GM19395 (cell line): ENCODE data around the gene IWS1.
"Not testable (repeated sequence)": the region's sequence is repeated elsewhere in the genome, so short reads cannot be mapped to it uniquely, and the experiment has no call there.

ENCODE experiments used
- ATAC-seq: cut with Tn5 transposase; IDR thresholded peaks from one replicate; pipeline ENCODE4 v1.9.1; 2021; ENCODE audit warnings: mild to moderate bottlenecking, moderate library complexity; ENCODE audit not compliant: unreplicated experiment

The IWS1 gene

DNA sequence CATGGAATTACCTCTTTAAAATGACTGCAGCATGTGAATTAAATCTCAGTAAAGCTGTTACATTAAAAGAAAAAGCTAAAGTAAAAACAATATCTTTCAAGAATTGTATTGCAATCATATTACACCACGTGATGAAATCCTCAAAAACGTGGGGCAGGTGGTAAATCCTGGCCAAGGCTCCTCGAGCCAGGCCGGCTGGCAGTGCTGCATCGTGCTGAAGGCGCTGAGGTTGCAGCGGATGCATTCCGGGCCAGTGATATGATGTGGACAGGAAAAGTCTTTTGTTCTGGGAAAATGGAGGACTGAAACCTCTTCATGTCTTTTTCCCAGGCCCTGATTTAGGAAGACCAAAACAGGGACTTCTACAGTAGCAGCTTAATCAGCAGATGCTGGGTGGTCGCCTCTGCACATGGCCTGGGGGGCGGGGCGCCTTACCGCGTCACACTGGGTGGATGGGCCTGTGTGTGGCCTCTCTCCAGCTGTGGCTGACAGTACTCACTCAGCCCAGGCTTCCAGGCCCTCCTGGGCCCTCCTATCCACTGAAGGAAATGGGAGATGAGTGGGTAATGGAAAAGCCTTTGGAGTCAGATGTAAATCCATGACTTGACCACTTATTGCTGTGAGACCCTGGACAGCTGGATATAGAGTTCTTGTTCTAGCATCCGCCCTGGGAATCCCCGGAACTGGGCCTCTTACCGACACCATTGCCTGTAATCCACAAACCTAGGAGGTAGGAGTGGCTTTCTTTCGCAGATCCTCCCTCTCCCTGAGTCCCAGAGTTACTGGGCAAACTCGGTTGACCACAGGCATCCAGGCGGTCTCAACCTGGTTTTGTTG lies 62.9 kb downstream of the IWS1 start:
- ATAC-seq: no peak

DNA sequence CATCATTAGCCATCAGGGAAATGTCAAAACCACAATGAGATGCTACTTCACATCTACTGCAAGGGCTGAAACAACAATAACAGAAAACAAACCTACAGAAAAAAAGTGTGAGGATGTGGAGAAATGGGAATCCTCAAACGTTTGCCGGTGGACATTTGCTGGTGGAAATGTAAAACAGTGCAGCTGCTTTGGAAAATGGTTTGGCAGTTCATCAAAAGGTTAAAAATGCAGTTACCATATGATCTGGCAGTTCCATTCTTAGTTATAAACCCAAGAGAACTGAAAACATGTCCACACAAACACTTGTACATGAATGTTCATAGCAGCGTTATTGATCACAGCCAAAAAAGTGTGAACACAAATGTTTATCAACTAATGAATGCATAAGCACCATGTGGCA lies 63.8 kb downstream of the IWS1 start:
- ATAC-seq: no peak

DNA sequence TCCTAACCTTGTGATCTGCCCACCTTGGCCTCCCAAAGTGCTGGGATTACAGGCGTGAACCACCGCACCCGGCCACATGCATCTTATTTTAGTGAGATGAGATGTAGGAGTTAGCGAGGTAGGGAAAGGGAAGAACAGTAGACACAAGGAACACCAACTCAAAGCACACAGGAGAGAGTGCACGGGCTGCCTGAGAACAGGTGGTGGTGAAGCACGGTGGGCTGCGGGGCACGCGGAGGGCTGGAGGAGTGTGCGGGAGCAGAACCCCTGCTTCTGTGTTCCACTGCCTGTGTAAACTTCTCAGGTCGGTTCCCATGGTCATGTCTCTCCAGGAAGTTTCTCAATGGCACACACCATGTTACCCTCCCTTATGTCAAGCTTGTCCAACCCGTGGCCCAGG lies 69.3 kb downstream of the IWS1 start:
- ATAC-seq: no peak

DNA sequence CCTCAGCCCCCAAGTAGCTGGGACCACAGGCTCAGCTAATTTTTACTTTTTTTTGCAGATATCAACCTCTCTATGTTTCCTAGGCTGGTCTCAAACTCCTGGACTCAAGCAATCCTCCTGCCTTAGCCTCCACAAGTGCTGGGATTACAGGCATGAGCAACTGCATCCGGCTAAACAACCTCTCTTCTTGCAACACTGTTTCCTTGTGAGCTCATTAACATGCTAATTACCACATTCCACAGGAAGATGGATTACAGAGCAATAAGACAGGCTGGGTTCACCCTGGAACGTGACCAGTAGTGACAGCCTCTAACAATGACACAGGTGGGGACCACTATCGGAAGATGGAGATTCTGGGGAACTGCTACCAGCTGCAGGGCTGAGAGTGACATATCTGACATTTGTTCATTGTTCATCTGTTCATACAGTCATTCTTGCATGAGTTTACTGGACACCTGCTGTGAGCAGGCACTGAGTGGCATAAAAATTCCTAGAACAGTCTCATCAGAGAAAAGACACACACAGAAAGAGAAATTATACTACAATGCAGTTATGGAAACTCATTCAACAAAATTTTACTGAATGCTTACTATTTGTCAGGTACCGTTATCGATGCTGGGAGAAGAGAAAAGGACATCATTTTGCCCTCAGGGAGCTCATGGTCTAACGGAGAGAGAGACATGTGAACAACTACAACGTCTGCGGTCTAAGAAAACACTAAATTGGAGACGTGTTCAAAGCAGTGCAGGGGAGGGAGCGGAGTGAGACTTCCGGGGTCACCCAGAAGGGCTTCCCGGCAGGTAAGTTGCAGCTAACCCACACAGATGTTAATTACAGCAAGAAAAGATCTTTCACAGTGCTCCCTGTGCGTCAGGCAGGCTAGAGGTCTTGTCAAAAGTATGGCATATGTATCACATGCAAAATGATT lies 70.5 kb downstream of the IWS1 start:
- ATAC-seq: no peak

DNA sequence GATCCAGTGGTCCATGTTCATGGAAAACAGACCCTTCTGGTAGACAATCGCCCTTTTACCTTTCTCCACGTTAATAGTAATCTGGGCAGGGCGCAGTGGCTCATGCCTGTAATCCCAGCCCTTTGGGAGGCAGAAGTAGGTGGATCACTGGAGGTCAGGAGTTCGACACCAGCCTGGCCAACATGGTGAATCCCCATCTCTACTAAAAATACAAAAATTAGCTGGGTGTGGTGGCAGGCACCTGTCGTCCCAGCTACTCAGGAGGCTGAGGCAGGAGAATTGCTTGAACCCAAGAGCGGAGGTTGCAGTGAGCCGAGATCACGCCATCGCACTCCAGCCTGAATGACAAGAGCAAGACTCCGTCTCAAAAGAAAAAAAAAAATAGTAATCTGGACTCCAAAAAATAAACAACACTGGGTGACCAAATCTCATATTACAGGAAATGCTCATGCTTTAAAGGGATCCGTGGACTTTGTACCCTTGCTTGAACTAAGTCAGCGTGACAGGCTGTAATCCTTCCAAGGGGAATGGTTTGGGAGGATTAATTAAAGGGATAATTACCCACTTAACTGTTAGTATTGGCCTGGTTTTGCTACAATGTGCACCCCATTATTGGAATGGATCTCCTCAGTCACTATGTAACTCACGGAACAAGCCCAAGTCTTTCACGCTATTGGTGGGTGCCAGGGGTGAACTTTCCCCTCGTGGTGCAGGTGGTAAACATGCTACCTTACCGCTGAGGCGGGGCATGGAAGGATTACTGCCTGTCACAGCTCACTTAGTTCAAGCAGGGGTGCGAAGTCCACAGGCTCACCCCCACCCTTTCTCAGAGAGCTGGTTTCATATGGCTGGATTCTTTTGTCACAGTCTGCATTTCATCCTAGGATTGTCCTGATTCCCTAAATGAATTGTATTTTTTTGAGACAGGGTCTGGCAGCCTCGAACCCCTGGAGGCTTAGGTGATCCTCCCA lies 71.4 kb downstream of the IWS1 start:
- ATAC-seq: no peak

DNA sequence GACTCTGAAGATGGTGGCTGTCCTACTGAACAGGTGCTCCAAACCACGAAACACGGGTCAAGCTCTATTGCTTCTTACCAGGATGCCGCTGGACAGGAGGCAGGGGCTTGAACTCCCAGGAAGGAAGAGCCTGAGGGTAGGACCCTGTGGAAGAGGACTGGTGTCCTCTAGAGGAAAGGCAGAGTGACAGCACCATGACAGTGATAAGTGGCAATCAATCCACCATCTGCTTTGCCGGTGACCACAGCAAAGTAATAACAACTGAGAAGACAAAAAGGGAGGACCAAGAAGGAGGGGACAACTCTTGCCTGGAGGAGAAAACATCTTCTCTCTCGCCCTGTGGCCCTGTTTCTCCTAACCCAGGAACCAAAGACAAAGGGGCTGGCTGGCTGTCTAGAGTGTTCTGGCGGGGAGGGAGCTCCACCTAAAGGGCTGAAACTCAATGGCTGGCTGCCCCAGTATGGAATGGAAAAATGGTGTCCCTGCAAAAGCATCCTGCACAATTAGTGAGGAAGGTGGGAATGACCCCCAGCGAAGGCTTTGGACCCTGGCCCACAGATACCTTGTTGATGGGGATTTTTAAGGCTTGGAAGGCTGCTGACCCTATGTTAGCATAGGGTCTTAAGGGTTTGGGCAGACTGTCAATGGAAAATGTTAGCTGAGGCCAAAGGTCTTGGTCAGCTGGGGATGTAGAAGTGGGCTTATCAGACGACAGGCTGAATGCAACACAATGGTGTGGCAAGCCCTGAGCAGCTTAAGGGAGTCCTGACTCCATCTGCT lies 72.7 kb downstream of the IWS1 start:
- no peak for ATAC-seq

DNA sequence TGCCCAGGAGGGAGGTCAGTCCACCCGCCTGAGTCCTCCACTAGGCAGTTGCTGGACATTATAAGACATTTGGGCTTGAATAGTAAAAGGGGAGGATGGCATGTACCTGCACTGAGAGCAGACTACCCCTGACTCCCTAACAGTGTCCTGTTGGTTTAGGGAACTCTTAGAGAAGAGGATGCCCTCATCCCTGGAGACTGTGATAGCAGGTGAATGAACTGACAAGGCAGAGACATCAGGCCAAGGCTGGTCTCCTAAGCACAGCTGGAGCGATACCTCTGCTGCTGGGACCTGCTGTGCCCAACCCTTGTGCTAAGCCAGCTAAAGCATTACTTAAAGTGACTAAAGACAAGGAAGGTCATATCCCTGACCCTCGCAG lies 73.3 kb downstream of the IWS1 start:
- no peak for ATAC-seq

DNA sequence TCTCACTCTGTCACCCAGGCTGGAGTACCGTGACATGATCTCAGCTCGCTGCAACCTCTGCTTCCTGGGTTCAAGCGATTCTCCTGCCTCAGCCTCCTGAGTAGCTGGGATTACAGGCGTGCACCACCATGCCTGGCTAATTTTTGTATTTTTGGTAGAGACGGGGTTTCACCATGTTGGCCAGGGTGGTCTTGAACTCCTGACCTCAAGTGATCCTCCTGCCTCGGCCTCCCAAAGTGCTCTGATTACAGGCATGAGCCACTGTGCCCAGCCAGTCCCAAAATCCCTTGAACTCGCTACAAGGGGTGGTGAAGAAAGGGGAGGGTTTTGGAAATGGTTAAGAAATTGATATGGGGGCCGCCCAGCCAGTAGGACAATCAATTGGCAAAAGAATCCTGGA lies 73.9 kb downstream of the IWS1 start:
- ATAC-seq: not testable (repeated sequence)

DNA sequence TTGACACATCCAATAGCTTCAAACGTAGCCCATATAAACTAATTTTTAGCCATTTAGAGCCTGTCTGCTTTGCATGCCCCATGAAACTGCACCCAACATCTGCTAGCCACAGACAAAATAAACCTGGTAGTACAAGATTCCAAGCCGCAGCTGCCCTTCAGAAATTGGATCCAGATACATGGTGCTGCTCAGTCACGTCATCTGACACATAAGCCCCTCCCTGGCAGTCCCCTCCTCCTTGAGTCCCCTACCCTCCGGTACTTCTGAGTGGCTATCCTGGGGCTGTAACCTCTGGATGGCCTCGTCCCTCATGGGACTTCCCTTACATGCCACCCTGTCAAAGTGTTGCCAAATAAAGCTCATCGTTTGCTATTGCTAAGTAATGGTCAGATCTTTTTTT lies 74.3 kb downstream of the IWS1 start:
- ATAC-seq: no peak

DNA sequence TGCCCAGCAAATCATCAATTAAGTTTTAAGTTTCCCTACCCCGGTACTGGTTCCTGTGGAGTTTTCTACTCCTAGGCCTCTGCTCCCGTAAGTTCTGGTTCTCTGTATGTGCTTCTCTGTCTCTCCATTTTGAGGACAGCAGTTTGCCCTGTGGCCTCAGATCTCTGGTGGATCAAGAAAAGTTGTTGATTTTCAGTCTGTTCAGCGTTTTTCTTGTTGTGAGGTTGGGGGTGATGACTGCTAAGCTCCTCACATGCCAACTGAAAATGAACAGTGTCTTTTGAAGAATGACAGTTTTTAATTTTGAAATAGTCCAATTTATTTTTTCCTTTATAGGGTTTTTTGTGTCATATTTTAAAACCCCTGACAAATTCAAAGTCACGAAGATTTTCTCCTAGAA lies 76.4 kb downstream of the IWS1 start:
- ATAC-seq: no peak

DNA sequence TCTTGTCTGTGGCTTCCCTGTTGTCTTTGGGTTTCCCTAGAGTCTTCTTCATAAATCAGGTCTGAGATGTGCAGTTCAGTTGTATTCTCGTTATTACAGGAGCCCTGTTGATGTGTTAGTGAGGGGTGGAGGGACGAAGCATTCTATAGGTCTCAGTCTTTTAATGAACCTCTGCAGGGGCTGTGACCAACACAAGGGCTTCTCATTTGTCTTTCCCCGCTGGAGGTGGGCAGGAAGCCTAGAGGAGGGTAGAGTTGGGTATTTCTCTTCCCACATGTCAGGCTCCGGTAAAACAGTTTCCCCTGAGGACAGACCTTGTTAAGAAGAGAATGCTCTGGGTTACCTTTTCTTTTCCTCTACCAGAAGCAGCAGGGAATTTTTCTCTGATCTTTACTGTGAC lies 76.9 kb downstream of the IWS1 start:
- ATAC-seq: no peak

DNA sequence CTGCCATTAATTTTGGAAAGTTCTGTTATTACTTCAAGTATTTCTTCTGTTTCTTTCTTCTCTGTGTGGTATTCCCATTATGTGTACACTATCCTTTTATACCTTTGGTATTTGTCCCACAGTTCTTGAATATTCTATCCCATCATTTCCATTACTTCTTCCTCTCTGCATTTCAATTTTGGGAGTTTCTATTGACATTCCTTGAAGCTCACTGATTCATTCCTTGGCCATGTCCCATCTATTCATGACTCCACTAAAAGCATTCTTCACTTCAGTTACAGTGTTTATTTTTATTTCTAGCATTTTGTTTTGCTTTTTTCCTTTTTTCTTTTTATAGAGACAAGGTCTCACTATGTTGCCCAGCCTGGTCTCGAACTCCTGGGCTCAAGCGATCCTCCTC lies 77.8 kb downstream of the IWS1 start:
- ATAC-seq: no peak

DNA sequence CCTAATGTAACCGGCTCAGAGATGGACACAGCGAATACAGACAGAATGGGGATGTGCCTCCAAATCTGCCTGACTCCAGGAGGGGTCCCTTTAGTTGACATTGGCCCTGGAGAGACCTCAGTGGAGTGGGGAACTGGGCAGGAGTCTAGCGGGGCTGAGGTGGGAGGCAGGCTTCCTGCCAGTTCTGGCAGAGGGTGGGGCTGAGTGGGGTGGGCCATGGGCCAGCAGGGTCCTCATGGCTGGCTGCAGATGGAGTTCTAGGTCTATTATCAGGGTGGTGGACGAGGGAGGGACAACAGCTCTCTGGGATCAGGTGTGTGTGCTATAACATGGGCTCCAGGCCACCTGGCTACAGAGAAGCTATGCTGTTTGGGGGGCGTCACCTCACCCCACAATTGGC lies 86.9 kb downstream of the IWS1 start:
- no peak for ATAC-seq

DNA sequence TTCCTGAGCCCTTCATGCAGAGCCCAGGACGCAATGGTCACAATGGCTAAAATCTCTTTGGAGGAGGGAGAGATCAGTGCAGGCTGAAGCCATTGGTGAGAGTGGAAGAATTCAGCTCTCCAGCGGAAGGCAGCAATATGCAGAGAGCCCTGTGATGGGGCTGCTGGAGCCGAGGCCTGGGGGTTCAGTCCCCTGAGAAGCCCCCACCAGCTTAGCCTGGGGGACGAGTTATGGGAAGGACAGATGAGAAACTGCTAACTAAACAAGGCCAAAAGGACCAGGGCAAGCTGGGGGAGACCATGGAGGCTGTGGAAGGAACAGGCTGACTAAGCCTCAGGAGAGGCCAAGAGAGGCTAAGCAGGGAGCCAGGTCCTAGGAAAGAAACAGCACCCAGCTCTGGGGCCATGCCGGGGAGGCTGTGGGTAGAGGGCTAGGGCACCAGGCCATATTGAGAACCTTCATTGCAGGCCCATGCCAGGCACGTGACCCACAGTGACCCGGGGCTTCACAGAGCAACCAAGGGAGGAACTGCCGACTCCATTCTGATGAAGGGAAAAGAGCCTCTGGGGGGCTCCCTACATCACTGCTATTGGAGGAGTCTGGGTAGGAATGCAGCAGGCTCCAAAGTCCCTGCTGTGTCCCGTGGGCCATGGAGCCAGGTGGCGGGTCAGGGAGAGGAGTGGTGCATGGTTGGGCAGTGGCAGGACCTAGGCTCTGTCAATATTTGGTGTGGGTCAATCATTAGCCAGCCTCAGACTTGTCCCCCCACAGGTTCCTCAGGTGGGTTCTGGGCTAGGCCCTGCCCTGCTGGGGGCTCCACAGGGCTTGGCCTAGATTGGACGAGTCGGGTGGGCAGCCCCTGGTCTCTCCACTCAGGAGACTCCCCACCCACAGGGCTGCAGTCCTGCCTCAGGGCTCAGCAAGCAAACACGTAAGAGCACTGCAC lies 88.2 kb downstream of the IWS1 start:
- ATAC-seq: no peak

DNA sequence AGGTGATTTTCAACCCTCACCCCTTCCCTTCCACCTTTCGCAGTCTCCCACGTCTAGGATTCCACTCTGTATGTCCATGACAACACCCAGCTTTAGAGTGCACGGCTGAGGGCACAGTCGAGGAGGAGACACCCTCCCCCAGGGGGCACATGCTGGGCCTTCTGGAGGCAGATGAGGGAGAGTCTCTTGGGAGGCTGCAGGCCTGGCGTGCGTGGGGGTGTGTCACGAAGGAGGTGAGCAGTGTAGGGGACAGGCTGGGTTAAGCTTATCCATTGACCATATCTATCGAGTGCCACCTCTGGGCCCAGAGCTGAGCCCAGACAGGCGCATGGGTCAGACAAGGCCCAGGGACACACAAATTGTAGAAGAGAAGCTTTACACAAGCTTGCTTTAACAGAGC lies 89.2 kb downstream of the IWS1 start:
- ATAC-seq: no peak

DNA sequence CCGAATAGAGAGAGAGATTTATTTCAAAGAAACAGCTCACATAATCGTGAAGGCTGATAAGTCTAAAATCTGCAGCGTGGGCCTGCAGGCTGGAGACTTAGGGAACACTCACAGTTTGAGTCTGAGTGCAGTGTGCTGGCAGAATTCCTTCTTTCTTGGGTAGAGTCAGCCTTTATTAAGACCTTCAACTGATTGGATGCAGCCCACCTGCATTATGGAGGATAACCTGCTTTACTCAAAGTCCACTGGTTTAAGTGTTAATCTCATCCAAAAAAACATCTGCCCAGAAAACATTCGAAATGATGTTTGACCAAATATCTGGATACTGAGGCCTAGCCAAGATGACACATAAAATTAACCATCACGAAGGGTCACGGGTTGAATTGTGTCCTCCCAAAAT lies 91.8 kb downstream of the IWS1 start:
- ATAC-seq: no peak

DNA sequence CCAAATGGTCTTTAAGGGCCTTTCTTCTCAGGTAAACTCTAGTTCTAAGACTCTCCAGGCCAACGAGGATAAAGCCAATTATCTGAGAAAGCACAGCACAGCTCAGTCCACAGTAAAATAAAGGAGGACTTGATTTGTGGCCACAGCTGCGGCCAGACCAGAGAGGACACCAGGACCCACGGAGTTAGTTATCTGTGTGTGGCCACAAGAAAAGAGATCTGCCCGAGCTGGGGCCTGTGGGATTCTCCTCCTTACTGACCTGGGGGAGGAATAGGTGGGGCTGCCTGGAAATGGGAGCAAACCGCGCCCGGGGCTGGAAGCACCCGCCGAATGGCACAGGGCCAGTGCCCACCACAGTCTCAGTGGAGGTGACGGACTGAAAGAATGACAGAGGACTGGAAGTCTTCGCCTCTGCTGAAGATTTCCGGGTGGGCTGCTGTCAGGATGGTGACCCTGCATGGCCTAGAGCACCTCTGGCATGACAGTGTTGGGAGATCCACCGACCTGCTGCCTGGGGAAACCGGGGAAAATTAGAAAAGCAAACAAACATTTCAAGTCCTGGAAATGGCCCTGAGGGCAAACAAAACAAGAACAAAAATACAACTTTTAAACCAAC lies 94.8 kb downstream of the IWS1 start:
- ATAC-seq: no peak
